ENCODE data around the gene UBE2QL1. TPM values are rescaled to one million over a fixed set of nuclear protein-coding genes. Genes with fewer than 3 reads are reported as not detected.

Gene UBE2QL1
- total and polyA plus RNA-seq, 2 donors (not counting 1 experiment from before 2014, with no cell fraction given): 0.33 to 1.7 TPM

DNA sequence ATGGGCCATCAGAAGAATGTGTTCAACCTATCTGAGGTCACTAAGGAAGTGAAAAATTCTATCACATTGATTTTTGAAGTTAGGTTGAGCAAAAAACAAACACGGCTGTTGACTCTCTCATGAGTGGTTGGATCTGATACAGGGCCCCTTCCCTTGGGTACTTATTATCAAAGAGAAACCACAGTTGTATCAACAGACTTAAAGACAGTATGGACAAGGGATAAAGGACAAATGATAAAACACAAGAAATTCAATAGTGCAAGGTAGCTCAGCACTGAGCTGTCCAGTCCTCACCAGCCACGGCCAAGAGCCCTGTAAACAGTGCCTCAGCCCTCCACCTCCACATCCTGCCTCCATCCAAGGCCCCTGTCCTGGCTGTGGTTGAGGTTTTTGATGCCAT, 86.9 kb downstream of the UBE2QL1 start:
- Mint-ChIP-seq H3K9me3 (ENCODE audit: insufficient read depth) (no peaks in the 10 kb centered on the region), H3K4me3 (no peak overlapping the region), H3K27me3 (peaks cover 20% of the 10 kb centered on the region), H3K27ac (no peak overlapping the region), H3K4me1 (no peaks in the 10 kb centered on the region)
- Histone ChIP-seq H3K27me3 (replicated peaks in 1 of 4; ENCODE audit: control extremely low read depth in 1 of 4, control insufficient read depth in 3 of 4, insufficient read depth in 4 of 4, low read length in 3 of 4) (peaks cover 0 to 8% (median 0%) of the 10 kb centered on the region in 4 experiments), H3K9me3 (ENCODE audit: control extremely low read depth in 1 of 3, control insufficient read depth in 2 of 3, insufficient read depth in 1 of 3, low read length in 2 of 3) (no peaks in the 10 kb centered on the region), H2AFZ (ENCODE audit: insufficient read depth, low read depth, low read length, poor library complexity, severe bottlenecking) (no peak overlapping the region), H3K4me3 (ENCODE audit: control extremely low read depth in 1 of 5, extremely low read depth in 1 of 5, insufficient read depth in 1 of 5, low read depth in 2 of 5, low read length in 4 of 5) (no peak overlapping the region), H3K27ac (ENCODE audit: low read length in 2 of 2) (no peak overlapping the region), H3K4me2 (replicated peaks; ENCODE audit: low read depth, low read length, poor library complexity, severe bottlenecking) (no peak overlapping the region), H3K4me1 (ENCODE audit: control insufficient read depth in 2 of 2, insufficient read depth in 2 of 2, low read length in 2 of 2) (no peaks in the 10 kb centered on the region), H3K9ac (ENCODE audit: low read length) (no peak overlapping the region), H3K79me2 (ENCODE audit: control insufficient read depth, insufficient read depth, low read length) (no peaks in the 10 kb centered on the region), H4K20me1 (ENCODE audit: control insufficient read depth, insufficient read depth, low read length, poor library complexity, severe bottlenecking) (no peaks in the 10 kb centered on the region), H3K36me3 (replicated peaks in 1 of 2; ENCODE audit: control extremely low read depth in 1 of 2, control insufficient read depth in 1 of 2, extremely low read depth in 1 of 2, insufficient read depth in 2 of 2, low read length in 1 of 2) (no peaks in the 10 kb centered on the region)
- ATAC-seq (ENCODE audit: low read depth) (no peak), DNase-seq (no peak)
- ChIA-PET POLR2A (no interaction called here), CTCF (no interaction called here)
- 89% methylated on average over 1 of the region's 2 CpGs for WGBS (ENCODE audit: insufficient coverage)
- TF ChIP-seq EZH2 (IDR thresholded peaks at IDR 0.05; ENCODE audit: borderline replicate concordance, insufficient read depth, low read depth, low read length, poor library complexity, severe bottlenecking): no peak
- TF ChIP-seq, protein P1, sequence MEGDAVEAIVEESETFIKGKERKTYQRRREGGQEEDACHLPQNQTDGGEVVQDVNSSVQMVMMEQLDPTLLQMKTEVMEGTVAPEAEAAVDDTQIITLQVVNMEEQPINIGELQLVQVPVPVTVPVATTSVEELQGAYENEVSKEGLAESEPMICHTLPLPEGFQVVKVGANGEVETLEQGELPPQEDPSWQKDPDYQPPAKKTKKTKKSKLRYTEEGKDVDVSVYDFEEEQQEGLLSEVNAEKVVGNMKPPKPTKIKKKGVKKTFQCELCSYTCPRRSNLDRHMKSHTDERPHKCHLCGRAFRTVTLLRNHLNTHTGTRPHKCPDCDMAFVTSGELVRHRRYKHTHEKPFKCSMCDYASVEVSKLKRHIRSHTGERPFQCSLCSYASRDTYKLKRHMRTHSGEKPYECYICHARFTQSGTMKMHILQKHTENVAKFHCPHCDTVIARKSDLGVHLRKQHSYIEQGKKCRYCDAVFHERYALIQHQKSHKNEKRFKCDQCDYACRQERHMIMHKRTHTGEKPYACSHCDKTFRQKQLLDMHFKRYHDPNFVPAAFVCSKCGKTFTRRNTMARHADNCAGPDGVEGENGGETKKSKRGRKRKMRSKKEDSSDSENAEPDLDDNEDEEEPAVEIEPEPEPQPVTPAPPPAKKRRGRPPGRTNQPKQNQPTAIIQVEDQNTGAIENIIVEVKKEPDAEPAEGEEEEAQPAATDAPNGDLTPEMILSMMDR (IDR thresholded peaks at IDR 0.05): no peak
- intact Hi-C loops (cut with micrococcal nuclease): no loop called here

DNA sequence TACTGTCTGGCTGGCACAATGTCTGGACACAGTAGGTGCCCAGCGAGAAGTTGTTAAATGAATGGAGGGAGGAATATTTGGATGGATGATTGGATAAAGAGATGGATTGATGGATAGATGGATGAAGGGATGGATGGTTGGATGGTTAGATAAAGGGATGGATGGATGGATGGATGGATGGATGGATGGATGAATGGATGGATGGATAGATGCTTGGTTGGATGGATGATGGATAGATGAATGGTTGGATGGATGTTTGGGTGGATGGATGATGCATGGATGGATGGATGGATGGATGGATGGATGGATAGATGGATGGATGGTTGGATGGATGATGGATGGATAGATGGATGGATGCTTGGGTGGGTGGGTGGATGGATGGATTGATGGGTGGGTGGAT, 90.4 kb downstream of the UBE2QL1 start:
- Histone ChIP-seq H3K4me1 (ENCODE audit: control insufficient read depth in 2 of 2, insufficient read depth in 2 of 2, low read length in 2 of 2) (no peaks in the 10 kb centered on the region), H3K36me3 (replicated peaks in 1 of 2; ENCODE audit: control extremely low read depth in 1 of 2, control insufficient read depth in 1 of 2, extremely low read depth in 1 of 2, insufficient read depth in 2 of 2, low read length in 1 of 2) (no peaks in the 10 kb centered on the region), H2AFZ (ENCODE audit: insufficient read depth, low read depth, low read length, poor library complexity, severe bottlenecking) (no peak overlapping the region), H3K27ac (ENCODE audit: low read length in 2 of 2) (no peak overlapping the region), H4K20me1 (ENCODE audit: control insufficient read depth, insufficient read depth, low read length, poor library complexity, severe bottlenecking) (no peaks in the 10 kb centered on the region), H3K4me2 (replicated peaks; ENCODE audit: low read depth, low read length, poor library complexity, severe bottlenecking) (no peak overlapping the region), H3K9ac (ENCODE audit: low read length) (no peak overlapping the region), H3K27me3 (replicated peaks in 1 of 4; ENCODE audit: control extremely low read depth in 1 of 4, control insufficient read depth in 3 of 4, insufficient read depth in 4 of 4, low read length in 3 of 4) (peaks cover 0 to 8% (median 0%) of the 10 kb centered on the region in 4 experiments), H3K4me3 (ENCODE audit: control extremely low read depth in 1 of 5, extremely low read depth in 1 of 5, insufficient read depth in 1 of 5, low read depth in 2 of 5, low read length in 4 of 5) (no peak overlapping the region), H3K79me2 (ENCODE audit: control insufficient read depth, insufficient read depth, low read length) (no peaks in the 10 kb centered on the region), H3K9me3 (ENCODE audit: control extremely low read depth in 1 of 3, control insufficient read depth in 2 of 3, insufficient read depth in 1 of 3, low read length in 2 of 3) (no peaks in the 10 kb centered on the region)
- H3K27me3 Mint-ChIP-seq: peaks cover 13% of the 10 kb centered on the region
- 100% methylated on average over 1 of the region's 1 CpG for WGBS (ENCODE audit: insufficient coverage)
- H3K4me1 Mint-ChIP-seq: no peaks in the 10 kb centered on the region
- ChIA-PET POLR2A (no interaction called here), CTCF (no interaction called here)
- no peak overlapping the region for H3K27ac Mint-ChIP-seq
- no peaks in the 10 kb centered on the region for H3K9me3 Mint-ChIP-seq (ENCODE audit: insufficient read depth)
- TF ChIP-seq, protein P1 (IDR thresholded peaks at IDR 0.05): no peak
- no peak for TF ChIP-seq EZH2 (IDR thresholded peaks at IDR 0.05; ENCODE audit: borderline replicate concordance, insufficient read depth, low read depth, low read length, poor library complexity, severe bottlenecking)
- intact Hi-C loops (cut with micrococcal nuclease): no loop called here
- H3K4me3 Mint-ChIP-seq: no peak overlapping the region
- ATAC-seq (ENCODE audit: low read depth) (no peak), DNase-seq (no peak)
